GM12878 (cell line): ENCODE data around the gene KLK2. TPM values are rescaled to one million over a fixed set of nuclear protein-coding genes. Genes with fewer than 3 reads are reported as not detected.

Experiments used
- ATF3 ChIP-seq: IDR thresholded peaks from 2 replicates; pipeline ENCODE4 v1.6.1; 2011; ENCODE audit warnings: low read depth, mild to moderate bottlenecking, low read length, moderate library complexity, borderline replicate concordance; ENCODE audit errors: extremely low read depth
- ATF7 ChIP-seq: fragments of 450-650 bp; IDR thresholded peaks from 2 replicates; pipeline ENCODE4 v1.6.1; 2016; ENCODE audit warnings: low read depth, mild to moderate bottlenecking
- BACH1 ChIP-seq: fragments of 450-650 bp; IDR thresholded peaks from 2 replicates; pipeline ENCODE4 v1.6.1; 2017; ENCODE audit warnings: mild to moderate bottlenecking, borderline replicate concordance
- BMI1 ChIP-seq: fragments of 450-650 bp; IDR thresholded peaks from 2 replicates; pipeline ENCODE4 v1.6.1; 2016; ENCODE audit warnings: mild to moderate bottlenecking, moderate library complexity, borderline replicate concordance
- CBFB ChIP-seq: IDR thresholded peaks from 2 replicates; pipeline ENCODE4 v1.6.1; 2016; ENCODE audit warnings: antibody characterized with exemption, low read depth
- CHD4 ChIP-seq: fragments of 200-600 bp; sonication (generic); IDR thresholded peaks from 2 replicates; pipeline ENCODE4 v1.6.1; 2016; ENCODE audit warnings: mild to moderate bottlenecking
- FOXM1 ChIP-seq: IDR thresholded peaks from 2 replicates; pipeline ENCODE4 v1.6.1; 2012; ENCODE audit warnings: low read depth, mild to moderate bottlenecking, inconsistent platforms, low read length, moderate library complexity
- IKZF2 ChIP-seq, 2 experiments: fragments of 450-650 bp; IDR thresholded peaks; 2 replicates each; pipeline ENCODE4 v1.6.1; 2017; ENCODE audit warnings: mild to moderate bottlenecking in 2 of 2, moderate library complexity in 2 of 2
- JUNB ChIP-seq: IDR thresholded peaks from 2 replicates; pipeline ENCODE4 v1.6.1; 2016; ENCODE audit warnings: antibody characterized with exemption, mild to moderate bottlenecking
- NBN ChIP-seq: fragments of 450-650 bp; IDR thresholded peaks from 2 replicates; pipeline ENCODE4 v1.6.1; 2016
- RELB ChIP-seq: fragments of 450-650 bp; IDR thresholded peaks from 2 replicates; pipeline ENCODE4 v1.6.1; 2017; ENCODE audit warnings: low read depth, mild to moderate bottlenecking, moderate library complexity
- SKIL ChIP-seq: fragments of 450-650 bp; IDR thresholded peaks from 2 replicates; pipeline ENCODE4 v1.6.1; 2017; ENCODE audit warnings: mild to moderate bottlenecking, low read depth, inconsistent platforms; ENCODE audit not compliant: poor library complexity, severe bottlenecking
- TCF3 ChIP-seq: IDR thresholded peaks from 2 replicates; pipeline ENCODE4 v1.6.1; 2012; ENCODE audit warnings: low read depth, mild to moderate bottlenecking, low read length, borderline replicate concordance; ENCODE audit not compliant: insufficient read depth
- polyA plus RNA-seq, 11 experiments: library from polyadenylated mRNA; depleted of rRNA in 4 of 11; unstranded in 6 of 11; stranded (reverse) in 5 of 11; fragments of >200 nt; fragmentation: Nextera tagmentation in 4 of 11; fragmentation: Illumina TruSeq in 1 of 11; extraction: Ambion mirVana in 4 of 11; extraction: Trizol in 1 of 11; gene quantifications; 1 replicate in 1 of 11; 2 replicates in 10 of 11; pipeline versions ENCODE4 v1.2.1 to v1.2.3, GENCODE V29; 2011 to 2016; ENCODE audit warnings: inconsistent platforms in 2 of 11, missing spikeins in 2 of 11, low read depth in 1 of 11
- total RNA-seq, 4 experiments: library from RNA; depleted of rRNA in 3 of 4; stranded (reverse); fragments of >200 nt in 3 of 4; fragmentation: Illumina TruSeq in 1 of 4; extraction: Trizol in 1 of 4; gene quantifications; 2 replicates each; pipeline versions ENCODE4 v1.2.1 to v1.2.3, GENCODE V29; 2013 to 2021
- TF ChIP-seq, protein P1 (sequence below): IDR thresholded peaks from 2 replicates; pipeline ENCODE4 v1.6.1; 2011; ENCODE audit warnings: borderline replicate concordance, low read depth, mild to moderate bottlenecking, moderate library complexity, mixed read lengths, low read length; ENCODE audit not compliant: insufficient read depth; ENCODE audit errors: extremely low read length
- TF ChIP-seq, protein P2 (sequence below): IDR thresholded peaks from 2 replicates; pipeline ENCODE4 v1.6.1; 2012; ENCODE audit warnings: improper control_type of control experiment, low read depth, low read length; ENCODE audit not compliant: insufficient replicate concordance

KLK2 gene
- total and polyA plus RNA-seq, 10 of the 15 experiments (the other 5 are each of a cell fraction or from before 2014, with no cell fraction given), result 0.19 to 3.1 (median 1.2) TPM

- TF ChIP-seq FOXM1, result peak; percentile 80; the same call in 1 of the 2 replicates
- TF ChIP-seq CHD4, result no peak
- TF ChIP-seq JUNB, result peak; percentile 57
- peak; percentile 51 to 53; a peak in 2 of 4 replicates for TF ChIP-seq IKZF2 (IDR thresholded peaks at IDR 0.05)
- TF ChIP-seq ATF7, result peak; percentile 86
- no peak for TF ChIP-seq CBFB
- no peak for TF ChIP-seq ATF3
- TF ChIP-seq NBN, result 0 out of 2 replicates have a peak, but pooled peaks have one; percentile 45
- TF ChIP-seq, protein P1, sequence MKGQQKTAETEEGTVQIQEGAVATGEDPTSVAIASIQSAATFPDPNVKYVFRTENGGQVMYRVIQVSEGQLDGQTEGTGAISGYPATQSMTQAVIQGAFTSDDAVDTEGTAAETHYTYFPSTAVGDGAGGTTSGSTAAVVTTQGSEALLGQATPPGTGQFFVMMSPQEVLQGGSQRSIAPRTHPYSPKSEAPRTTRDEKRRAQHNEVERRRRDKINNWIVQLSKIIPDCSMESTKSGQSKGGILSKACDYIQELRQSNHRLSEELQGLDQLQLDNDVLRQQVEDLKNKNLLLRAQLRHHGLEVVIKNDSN, result no peak
- peak; percentile 26; the same call in 1 of the 2 replicates for TF ChIP-seq TCF3
- TF ChIP-seq BACH1, result no peak
- peak; percentile 94 for TF ChIP-seq RELB
- peak; percentile 80 for TF ChIP-seq SKIL
- TF ChIP-seq, protein P2, sequence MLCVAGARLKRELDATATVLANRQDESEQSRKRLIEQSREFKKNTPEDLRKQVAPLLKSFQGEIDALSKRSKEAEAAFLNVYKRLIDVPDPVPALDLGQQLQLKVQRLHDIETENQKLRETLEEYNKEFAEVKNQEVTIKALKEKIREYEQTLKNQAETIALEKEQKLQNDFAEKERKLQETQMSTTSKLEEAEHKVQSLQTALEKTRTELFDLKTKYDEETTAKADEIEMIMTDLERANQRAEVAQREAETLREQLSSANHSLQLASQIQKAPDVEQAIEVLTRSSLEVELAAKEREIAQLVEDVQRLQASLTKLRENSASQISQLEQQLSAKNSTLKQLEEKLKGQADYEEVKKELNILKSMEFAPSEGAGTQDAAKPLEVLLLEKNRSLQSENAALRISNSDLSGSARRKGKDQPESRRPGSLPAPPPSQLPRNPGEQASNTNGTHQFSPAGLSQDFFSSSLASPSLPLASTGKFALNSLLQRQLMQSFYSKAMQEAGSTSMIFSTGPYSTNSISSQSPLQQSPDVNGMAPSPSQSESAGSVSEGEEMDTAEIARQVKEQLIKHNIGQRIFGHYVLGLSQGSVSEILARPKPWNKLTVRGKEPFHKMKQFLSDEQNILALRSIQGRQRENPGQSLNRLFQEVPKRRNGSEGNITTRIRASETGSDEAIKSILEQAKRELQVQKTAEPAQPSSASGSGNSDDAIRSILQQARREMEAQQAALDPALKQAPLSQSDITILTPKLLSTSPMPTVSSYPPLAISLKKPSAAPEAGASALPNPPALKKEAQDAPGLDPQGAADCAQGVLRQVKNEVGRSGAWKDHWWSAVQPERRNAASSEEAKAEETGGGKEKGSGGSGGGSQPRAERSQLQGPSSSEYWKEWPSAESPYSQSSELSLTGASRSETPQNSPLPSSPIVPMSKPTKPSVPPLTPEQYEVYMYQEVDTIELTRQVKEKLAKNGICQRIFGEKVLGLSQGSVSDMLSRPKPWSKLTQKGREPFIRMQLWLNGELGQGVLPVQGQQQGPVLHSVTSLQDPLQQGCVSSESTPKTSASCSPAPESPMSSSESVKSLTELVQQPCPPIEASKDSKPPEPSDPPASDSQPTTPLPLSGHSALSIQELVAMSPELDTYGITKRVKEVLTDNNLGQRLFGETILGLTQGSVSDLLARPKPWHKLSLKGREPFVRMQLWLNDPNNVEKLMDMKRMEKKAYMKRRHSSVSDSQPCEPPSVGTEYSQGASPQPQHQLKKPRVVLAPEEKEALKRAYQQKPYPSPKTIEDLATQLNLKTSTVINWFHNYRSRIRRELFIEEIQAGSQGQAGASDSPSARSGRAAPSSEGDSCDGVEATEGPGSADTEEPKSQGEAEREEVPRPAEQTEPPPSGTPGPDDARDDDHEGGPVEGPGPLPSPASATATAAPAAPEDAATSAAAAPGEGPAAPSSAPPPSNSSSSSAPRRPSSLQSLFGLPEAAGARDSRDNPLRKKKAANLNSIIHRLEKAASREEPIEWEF, result peak; percentile 73
- 0 out of 2 replicates have a peak, but pooled peaks have one; percentile 14 for TF ChIP-seq BMI1
Measured at GRCh38 chr19:50890422-50891252, 17.4 kb downstream of the KLK2 start (continued).
